GM20431 (cell line): ENCODE data around the gene HSP90AB1.

Experiments
- in situ Hi-C: fragments of 300-500 bp; cut with MseI, MboI; formaldehyde crosslinking; loops from one replicate; pipeline ENCODE4 v1.15.0; 2020; ENCODE audit warnings: low sequenced_read_pairs; ENCODE audit not compliant: unreplicated experiment

Gene HSP90AB1

DNA sequence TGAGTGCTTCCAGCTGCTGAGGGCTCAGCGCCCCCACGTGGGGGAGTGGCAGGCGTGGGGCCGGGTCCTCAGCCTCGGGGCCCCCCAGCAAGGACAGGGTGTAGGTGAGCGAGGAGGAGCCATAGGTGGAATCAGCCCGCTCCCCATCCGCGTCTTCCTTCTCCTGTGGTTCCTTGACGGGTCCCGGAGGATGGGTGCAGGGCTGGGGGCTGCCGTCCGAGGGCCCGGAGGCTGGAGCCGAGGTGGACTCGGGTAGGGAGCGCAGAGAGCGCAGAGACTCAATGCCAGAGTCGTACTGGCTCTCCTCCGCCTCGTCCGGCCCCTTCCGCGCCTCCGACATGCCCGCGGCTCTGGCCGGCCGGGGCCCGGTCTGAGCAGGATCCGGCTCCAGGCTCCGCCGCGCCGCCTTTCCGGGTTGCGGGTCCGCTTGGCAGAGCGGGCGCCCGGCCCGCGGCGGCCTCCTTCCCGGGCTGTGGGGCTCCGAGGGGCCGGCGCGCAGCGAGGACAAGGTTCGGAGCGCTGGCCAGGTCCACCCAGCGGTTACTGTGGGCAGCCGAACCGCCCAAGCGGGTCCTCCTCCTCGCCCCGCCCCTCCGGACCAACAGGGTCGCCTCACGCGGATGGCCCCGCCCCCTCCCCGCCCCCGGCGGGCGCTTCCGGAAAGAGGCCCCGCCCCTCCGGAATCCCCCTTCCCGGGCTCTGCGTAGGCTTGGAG is 18.3 kb downstream of the HSP90AB1 start, which contains the start of gene NFKBIE:
NFKBIE (minus strand) TSS at position 545 of the 715 bp plus-strand sequence; CDS start at position 340, 205 bp downstream.
- in situ Hi-C loops: no loop called here

- in situ Hi-C loops: no loop called here
These were observed 18.9 kb downstream of the HSP90AB1 start for GRCh38 chr6:44265722-44266233.

DNA sequence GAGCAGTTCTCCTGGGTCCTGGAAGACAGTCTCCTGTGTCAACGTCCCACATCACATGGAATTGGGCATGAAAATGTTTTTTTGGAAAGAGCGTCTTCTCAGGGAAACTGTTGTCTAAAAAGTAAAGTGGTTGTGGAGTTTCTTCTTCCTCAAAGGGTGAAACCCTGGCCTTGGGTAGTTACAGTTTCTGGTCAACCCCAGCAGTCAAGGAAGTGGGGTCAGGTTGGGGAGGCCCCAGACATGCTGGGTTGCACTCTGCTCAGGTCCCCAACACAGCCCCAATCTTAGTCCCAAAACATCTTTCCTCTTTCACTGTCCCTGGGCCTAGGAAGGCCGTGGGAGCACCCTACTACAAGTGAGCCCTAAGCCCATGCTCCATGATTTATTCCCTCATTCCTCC is 19.4 kb downstream of the HSP90AB1 start:
- in situ Hi-C loops: no loop called here

DNA sequence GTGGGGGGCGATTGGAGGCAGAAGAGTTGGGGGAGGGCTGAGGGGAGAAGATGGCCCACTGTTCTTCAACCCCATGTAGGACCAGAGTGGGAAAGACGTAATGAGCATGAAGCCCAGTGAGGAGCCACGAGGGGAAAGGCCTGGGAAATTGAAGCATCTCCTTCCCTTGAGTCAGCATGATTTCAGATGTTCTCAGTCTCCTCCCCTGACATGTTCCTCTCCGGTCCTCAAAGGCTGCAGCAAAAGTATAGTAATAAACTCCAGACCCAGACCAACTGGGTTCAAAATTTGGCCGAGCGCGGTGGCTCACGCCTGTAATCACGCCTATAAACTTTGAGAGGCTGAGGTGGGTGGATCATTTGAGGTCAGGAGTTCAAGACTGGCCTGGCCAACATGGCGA is 20.4 kb downstream of the HSP90AB1 start:
- in situ Hi-C loops: no loop called here

DNA sequence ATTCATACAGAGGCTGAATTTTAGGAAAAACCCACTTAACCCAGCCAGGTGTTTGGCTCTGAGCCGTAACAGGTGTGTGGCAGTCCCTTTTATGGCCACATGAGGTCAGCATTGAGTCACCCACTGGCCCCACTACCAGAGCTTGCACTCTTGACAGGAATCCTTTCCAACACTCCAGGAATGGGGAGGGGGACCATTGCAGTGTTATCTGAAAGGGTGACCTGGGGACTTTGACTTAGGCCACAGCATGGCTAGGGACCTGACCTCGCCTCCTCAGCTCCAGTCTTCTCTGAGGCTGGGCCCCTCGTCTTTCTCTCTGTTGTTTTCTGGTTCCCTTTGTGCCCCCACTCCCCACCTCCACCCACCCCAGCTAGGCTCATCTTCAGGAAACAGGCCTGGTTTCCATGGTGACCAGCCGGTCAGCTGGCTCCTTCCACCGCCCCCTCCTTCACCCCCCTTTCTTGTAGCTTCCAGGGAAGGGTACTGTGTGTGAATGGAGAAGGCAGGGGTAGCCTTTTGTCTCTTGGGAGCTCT is 21.3 kb downstream of the HSP90AB1 start:
- in situ Hi-C loops: no loop called here

- in situ Hi-C loops: no loop called here
These were observed 22.4 kb downstream of the HSP90AB1 start for GRCh38 chr6:44269178-44269920.

- in situ Hi-C loops: loop anchor here (10.0 kb wide), 1 partner anchor 65 kb away; no protein-coding TSS in a partner anchor
These were observed 23.1 kb downstream of the HSP90AB1 start, which contains the start of gene TMEM151B for GRCh38 chr6:44269921-44270525. TMEM151B (plus strand) TSS chr6:44270450; CDS start chr6:44270743, 293 bp downstream.

- in situ Hi-C loops: loop anchor here (10.0 kb wide), 1 partner anchor 64 kb away; no protein-coding TSS in a partner anchor
These were observed 23.9 kb downstream of the HSP90AB1 start for GRCh38 chr6:44270526-44271405.

DNA sequence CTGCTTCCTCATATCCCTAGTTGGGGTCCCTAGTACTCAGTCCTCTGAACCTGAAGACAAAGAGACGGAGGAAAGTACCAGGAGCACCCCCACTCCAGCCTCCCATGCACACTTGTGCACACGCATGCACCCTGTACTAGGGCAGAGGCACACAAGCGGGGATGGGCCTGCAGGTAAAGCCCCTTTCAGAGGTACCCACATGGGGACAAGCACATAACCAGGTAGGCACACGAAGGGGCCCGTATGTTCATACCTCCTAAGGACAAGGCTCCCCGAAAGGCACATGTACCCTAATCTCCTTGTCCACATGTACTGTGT is 24.5 kb downstream of the HSP90AB1 start:
- in situ Hi-C loops: loop anchor here (10.0 kb wide), 1 partner anchor 63 kb away; no protein-coding TSS in a partner anchor

DNA sequence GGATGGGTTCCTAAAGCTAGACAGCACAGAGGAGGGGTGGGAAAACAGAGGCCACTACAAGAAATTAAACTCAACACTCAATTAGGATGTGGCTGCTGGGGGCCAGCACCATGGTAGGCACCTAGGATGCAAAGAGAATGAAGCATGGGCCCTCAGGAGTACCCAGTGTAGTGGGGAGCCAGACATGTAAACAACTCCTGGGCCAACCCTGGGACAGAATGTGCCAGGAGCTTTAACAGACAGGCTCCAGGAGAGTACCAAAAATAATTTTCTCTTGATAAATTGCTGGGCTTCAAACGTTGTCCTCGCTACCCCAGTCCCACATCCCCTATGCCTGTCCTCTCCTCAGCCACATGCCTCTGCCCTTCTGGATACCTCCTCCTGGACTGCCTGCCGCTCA is 25.0 kb downstream of the HSP90AB1 start:
- in situ Hi-C loops: loop anchor here (10.0 kb wide), 1 partner anchor 63 kb away; no protein-coding TSS in a partner anchor

GRCh38 chr6:44272529-44272928 is 25.6 kb downstream of the HSP90AB1 start:
- in situ Hi-C loops: loop anchor here (10.0 kb wide), 1 partner anchor 62 kb away; no protein-coding TSS in a partner anchor

DNA sequence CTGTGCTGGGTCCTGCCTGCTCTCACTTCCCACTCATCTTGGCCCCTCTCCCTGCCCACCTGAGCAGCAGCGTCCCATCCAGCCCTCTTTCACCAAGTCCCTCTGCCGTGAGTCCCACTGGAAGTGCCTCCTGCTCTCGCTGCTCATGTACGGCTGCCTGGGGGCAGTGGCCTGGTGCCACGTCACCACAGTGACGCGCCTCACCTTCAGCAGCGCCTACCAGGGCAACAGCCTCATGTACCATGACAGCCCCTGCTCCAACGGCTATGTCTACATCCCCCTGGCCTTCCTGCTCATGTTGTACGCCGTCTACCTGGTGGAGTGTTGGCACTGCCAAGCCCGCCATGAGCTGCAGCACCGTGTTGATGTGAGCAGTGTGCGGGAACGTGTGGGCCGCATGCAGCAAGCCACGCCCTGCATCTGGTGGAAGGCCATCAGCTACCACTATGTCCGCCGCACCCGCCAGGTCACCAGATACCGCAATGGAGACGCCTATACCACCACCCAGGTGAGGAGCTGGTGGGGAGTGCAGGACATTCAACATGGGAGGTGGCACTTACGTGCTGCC is 26.2 kb downstream of the HSP90AB1 start:
- in situ Hi-C loops: loop anchor here (10.0 kb wide), 1 partner anchor 62 kb away; no protein-coding TSS in a partner anchor

GRCh38 chr6:44273617-44274016 is 26.7 kb downstream of the HSP90AB1 start:
- in situ Hi-C loops: loop anchor here (10.0 kb wide), 1 partner anchor 61 kb away; no protein-coding TSS in a partner anchor

- in situ Hi-C loops: loop anchor here (10.0 kb wide), 1 partner anchor 59 kb away; no protein-coding TSS in a partner anchor
These were observed 28.4 kb downstream of the HSP90AB1 start for GRCh38 chr6:44275271-44275748.

DNA sequence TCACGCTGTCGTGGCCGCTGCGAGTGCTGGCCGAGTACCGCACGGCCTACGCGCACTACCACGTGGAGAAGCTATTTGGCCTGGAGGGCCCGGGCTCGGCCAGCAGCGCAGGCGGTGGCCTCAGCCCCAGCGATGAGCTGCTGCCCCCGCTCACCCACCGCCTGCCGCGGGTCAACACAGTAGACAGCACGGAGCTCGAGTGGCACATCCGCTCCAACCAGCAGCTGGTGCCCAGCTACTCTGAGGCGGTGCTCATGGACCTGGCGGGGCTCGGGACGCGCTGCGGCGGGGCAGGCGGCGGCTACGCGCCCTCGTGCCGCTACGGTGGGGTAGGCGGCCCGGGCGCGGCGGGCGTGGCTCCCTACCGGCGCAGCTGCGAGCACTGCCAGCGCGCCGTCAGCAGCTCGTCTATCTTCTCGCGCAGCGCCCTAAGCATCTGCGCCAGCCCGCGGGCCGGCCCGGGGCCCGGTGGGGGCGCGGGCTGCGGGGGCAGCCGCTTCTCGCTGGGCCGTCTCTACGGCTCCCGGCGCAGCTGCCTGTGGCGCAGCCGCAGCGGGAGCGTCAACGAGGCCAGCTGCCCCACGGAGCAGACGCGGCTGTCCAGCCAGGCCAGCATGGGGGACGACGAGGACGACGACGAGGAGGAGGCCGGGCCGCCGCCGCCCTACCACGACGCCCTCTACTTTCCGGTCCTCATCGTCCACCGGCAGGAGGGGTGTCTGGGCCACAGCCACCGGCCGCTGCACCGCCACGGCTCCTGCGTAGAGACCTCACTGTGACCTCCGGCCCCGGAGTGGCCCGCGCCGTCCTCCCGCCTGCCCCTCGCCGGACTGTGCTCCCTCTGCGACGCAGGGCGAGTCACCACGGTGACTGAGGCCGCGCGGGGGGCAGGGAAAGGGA is 29.1 kb downstream of the HSP90AB1 start:
- in situ Hi-C loops: loop anchor here (10.0 kb wide), 1 partner anchor 59 kb away; no protein-coding TSS in a partner anchor

DNA sequence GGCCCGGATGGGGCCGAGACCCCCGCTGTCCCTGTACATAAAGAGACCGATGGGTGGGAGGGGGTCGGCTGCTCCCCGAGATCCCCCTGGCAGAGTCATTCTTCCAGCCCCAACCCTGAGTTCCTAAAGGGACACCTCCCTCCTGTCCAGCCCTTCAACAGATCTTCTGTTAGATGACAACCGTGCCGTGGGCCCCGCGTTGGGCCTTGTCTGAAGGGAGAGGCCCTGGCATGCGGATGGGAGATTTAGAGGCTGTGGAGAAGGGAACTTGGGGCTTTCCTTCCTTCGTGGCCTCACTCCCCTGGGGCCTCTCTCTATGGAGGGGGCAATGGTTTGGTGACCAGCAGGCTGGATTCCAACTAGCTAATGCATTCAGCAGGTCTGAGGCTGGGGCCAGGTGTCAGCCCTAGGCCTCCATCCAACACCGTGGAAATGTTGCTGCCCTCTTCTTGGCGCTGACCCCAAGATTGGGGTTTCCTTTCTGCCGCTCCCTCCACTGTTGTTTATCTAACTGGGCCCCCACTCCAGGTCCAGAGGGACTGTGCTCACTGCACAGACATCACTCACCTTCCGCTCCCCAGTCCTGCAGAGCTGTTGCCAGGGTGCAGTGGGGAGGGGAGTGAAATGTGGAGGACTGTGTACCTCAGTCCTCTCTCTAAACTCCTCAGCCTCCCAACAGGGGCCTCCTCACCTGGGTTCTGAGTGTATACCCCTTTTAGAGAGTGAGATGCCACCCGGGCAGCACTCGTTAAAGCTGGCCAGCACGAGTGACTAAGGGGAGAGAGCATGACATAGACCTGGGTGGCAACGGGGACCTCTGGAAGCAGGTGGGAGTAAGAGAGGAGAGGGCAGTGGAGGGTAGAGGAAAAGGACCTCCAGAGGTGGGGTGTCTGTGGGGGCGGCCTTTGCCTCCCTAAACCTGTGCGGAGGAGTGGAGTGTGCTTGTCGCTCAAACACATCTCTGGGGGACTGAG is 30.1 kb downstream of the HSP90AB1 start:
- in situ Hi-C loops: loop anchor here (10.0 kb wide), 1 partner anchor 58 kb away; no protein-coding TSS in a partner anchor
